ENCODE measurements around the gene ATXN1L. TPM values are rescaled to one million over a fixed set of nuclear protein-coding genes. Genes with fewer than 3 reads are reported as not detected.

ATXN1L gene
- polyA plus RNA-seq, 1 donor (not counting 4 experiments of a cell fraction or from before 2014, with no cell fraction given) = 12.8 TPM

- FAIRE-seq (no peak), DNase-seq (ENCODE audit: low read depth, low spot score) (no peak)
- Histone ChIP-seq H2AFZ (ENCODE audit: control insufficient read depth, low read length) (peak overlapping the region; percentile 22), H3K36me3 (ENCODE audit: control insufficient read depth in 2 of 2, extremely low read depth in 1 of 2, insufficient read depth in 2 of 2, low read length in 2 of 2) (no peaks in the 10 kb centered on the region), H3K9me1 (ENCODE audit: control insufficient read depth, extremely low read depth, insufficient read depth, low read length) (no peaks in the 10 kb centered on the region), H3K4me2 (ENCODE audit: control insufficient read depth, extremely low read depth, insufficient read depth, low read depth, low read length) (peak overlapping the region; percentile 10), H3K9ac (ENCODE audit: control insufficient read depth, extremely low read depth, insufficient read depth, low read length) (no peak overlapping the region), H3K4me3 (ENCODE audit: control insufficient read depth in 2 of 3, extremely low read depth in 1 of 3, insufficient read depth in 2 of 3, low read depth in 1 of 3, low read length in 3 of 3) (no peak overlapping the region), H3K27me3 (ENCODE audit: control insufficient read depth, extremely low read depth, insufficient read depth, low read length) (no peaks in the 10 kb centered on the region), H3K27ac (ENCODE audit: control insufficient read depth, insufficient read depth, low read length) (no peak overlapping the region), H3K79me2 (ENCODE audit: control insufficient read depth, insufficient read depth, low read length) (no peaks in the 10 kb centered on the region), H3K9me3 (ENCODE audit: control insufficient read depth, low read depth, low read length) (no peaks in the 10 kb centered on the region), H4K20me1 (ENCODE audit: control insufficient read depth, extremely low read depth, insufficient read depth, low read length) (no peaks in the 10 kb centered on the region), H3K4me1 (ENCODE audit: control insufficient read depth, extremely low read depth, insufficient read depth, low read length) (peaks cover 12% of the 10 kb centered on the region)
- no peak for TF ChIP-seq CTCF (optimal IDR thresholded peaks at IDR 0.05 in 1 of 3, IDR thresholded peaks at IDR 0.05 in 1 of 3, conservative IDR thresholded peaks at IDR 0.05 in 1 of 3; ENCODE audit: extremely low read depth in 1 of 3, insufficient read depth in 2 of 3, low read length in 3 of 3)
- TF ChIP-seq EZH2 (IDR thresholded peaks at IDR 0.05; ENCODE audit: low read length) = no peak
- dilution Hi-C loops (cut with MboI; ENCODE audit: extremely low pct_ligation_motif_present, low sequenced_read_pairs) = no loop called here
Measured at GRCh38 chr16:71885261-71885650, 39.5 kb downstream of the ATXN1L start.

GRCh38 chr16:71889147-71889546, 43.4 kb downstream of the ATXN1L start:
- no peaks in the 10 kb centered on the region for H3K27me3 ChIP-seq (ENCODE audit: control insufficient read depth, extremely low read depth, insufficient read depth, low read length)
- no peak overlapping the region for H3K27ac ChIP-seq (ENCODE audit: control insufficient read depth, insufficient read depth, low read length)
- H3K4me3 ChIP-seq (ENCODE audit: control insufficient read depth in 2 of 3, extremely low read depth in 1 of 3, insufficient read depth in 2 of 3, low read depth in 1 of 3, low read length in 3 of 3) = no peak overlapping the region
- no peaks in the 10 kb centered on the region for H3K9me1 ChIP-seq (ENCODE audit: control insufficient read depth, extremely low read depth, insufficient read depth, low read length)
- dilution Hi-C loops (cut with MboI; ENCODE audit: extremely low pct_ligation_motif_present, low sequenced_read_pairs) = no loop called here
- no peaks in the 10 kb centered on the region for H4K20me1 ChIP-seq (ENCODE audit: control insufficient read depth, extremely low read depth, insufficient read depth, low read length)
- DNase-seq (ENCODE audit: low read depth, low spot score) (no peak), FAIRE-seq (no peak)
- H3K9me3 ChIP-seq (ENCODE audit: control insufficient read depth, low read depth, low read length) = no peaks in the 10 kb centered on the region
- no peaks in the 10 kb centered on the region for H3K36me3 ChIP-seq (ENCODE audit: control insufficient read depth in 2 of 2, extremely low read depth in 1 of 2, insufficient read depth in 2 of 2, low read length in 2 of 2)
- TF ChIP-seq EZH2 (IDR thresholded peaks at IDR 0.05; ENCODE audit: low read length) = no peak
- no peak for TF ChIP-seq CTCF (optimal IDR thresholded peaks at IDR 0.05 in 1 of 3, IDR thresholded peaks at IDR 0.05 in 1 of 3, conservative IDR thresholded peaks at IDR 0.05 in 1 of 3; ENCODE audit: extremely low read depth in 1 of 3, insufficient read depth in 2 of 3, low read length in 3 of 3)
- no peak overlapping the region for H2AFZ ChIP-seq (ENCODE audit: control insufficient read depth, low read length)
- H3K9ac ChIP-seq (ENCODE audit: control insufficient read depth, extremely low read depth, insufficient read depth, low read length) = no peak overlapping the region
- H3K79me2 ChIP-seq (ENCODE audit: control insufficient read depth, insufficient read depth, low read length) = no peaks in the 10 kb centered on the region
- H3K4me2 ChIP-seq (ENCODE audit: control insufficient read depth, extremely low read depth, insufficient read depth, low read depth, low read length) = no peak overlapping the region
- peaks cover 2% of the 10 kb centered on the region for H3K4me1 ChIP-seq (ENCODE audit: control insufficient read depth, extremely low read depth, insufficient read depth, low read length)

Data from keratinocyte (primary cell).